Central memory CD8-positive, alpha-beta T cell (primary cell): Measurements from ENCODE around the gene BCDIN3D.
"Not testable (repeated sequence)": the region's sequence is repeated elsewhere in the genome, so short reads cannot be mapped to it uniquely, and the experiment has no call there.

Experiments used
- ATAC-seq: fragments of 150-1000 bp; cut with Tn5 transposase; replicated peaks from 2 replicates; pipeline ENCODE4 v1.10.0; 2022; ENCODE audit warnings: mild to moderate bottlenecking, moderate FRiP score, moderate number of reproducible peaks; ENCODE audit not compliant: poor library complexity, severe bottlenecking; ENCODE audit errors: extremely low read depth
- DNase-seq, 2 donors: peaks; one replicate each; pipeline ENCODE4 v3.0.0; 2021; ENCODE audit warnings: low spot score in 2 of 2
- H3K27ac Mint-ChIP-seq: one replicate; pipeline ENCODE4 v1.8.0; 2022; ENCODE audit warnings: low read depth, mild to moderate bottlenecking, moderate library complexity, mixed read lengths
- H3K27me3 Mint-ChIP-seq: one replicate; pipeline ENCODE4 v1.8.0; 2022; ENCODE audit warnings: mixed read lengths
- H3K36me3 Mint-ChIP-seq: one replicate; pipeline ENCODE4 v1.8.0; 2022; ENCODE audit warnings: mild to moderate bottlenecking, moderate library complexity, mixed read lengths; ENCODE audit not compliant: insufficient read depth
- H3K4me1 Mint-ChIP-seq: one replicate; pipeline ENCODE4 v1.8.0; 2022; ENCODE audit warnings: mixed read lengths
- H3K4me3 Mint-ChIP-seq: one replicate; pipeline ENCODE4 v1.8.0; 2022; ENCODE audit warnings: mild to moderate bottlenecking, moderate library complexity, mixed read lengths
- H3K9me3 Mint-ChIP-seq: one replicate; pipeline ENCODE4 v1.8.0; 2022; ENCODE audit warnings: mixed read lengths

The BCDIN3D gene

DNA sequence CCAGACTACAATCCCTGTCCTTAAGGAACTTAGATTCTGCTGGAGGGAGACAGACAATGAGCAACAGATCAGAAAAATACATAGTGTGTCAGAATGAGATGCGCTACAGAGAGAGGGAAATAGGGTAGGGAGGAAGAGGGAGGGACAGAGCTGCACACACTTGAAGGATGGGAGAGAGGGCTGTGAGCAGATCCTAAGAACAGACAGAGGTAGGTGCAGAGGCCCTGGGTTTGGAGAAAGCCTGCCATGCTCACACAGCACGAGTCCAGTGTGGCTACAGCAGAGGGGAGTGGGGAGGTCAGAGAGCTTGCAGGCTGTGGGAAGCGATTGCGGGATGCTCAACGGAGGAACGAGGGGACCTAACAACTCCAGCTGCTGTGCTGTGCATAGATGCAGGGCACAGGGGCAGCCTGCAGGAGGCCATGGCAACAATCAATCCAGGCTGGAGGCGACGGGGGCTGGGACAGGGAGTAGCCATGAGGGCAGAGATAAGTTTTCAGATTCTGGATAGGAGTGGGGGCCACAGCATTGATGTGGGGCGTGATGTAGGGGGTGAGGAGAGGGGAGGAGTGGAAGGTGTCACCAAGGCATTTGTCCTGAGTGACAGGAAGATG is 40.1 kb upstream of the BCDIN3D start:
- no peak overlapping the region for H3K4me3 Mint-ChIP-seq
- no peak for ATAC-seq
- H3K27me3 Mint-ChIP-seq, result peaks cover 42% of the 10 kb centered on the region
- H3K36me3 Mint-ChIP-seq, result peaks cover 1% of the 10 kb centered on the region
- peak overlapping the region; percentile 19 for H3K27ac Mint-ChIP-seq
- DNase-seq, result no peak
- H3K9me3 Mint-ChIP-seq, result peaks cover 19% of the 10 kb centered on the region
- H3K4me1 Mint-ChIP-seq, result no peaks in the 10 kb centered on the region

DNA sequence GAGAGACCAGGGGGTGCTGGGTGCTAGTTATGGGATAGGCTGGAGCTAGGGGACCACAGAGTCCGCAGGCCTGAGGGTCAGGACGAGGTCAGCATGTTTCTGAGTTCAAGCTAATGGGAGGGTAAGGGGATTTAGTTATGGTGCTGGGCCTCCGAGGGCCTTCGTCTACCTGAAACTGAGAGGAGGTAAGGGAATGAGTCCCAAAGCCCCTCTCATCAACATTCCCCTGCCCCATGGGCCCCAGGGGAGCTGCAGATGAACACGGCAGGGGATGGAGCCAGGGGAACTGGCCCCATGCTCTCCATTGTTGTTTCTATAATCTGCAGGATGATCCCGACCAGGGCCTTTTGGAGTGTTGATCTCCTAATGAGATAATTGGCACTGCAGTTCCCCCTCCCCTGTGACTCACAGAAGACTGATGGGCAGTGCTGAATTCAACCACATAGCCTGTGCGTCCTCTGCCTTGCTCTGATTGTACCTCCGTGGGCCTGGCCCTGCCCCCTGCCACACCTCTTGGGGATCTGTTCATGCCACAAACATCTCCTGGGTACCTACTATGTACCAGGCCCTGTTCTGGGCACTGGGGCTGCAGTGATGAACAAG is 39.4 kb upstream of the BCDIN3D start:
- Mint-ChIP-seq H3K27ac (peak overlapping the region; percentile 19), H3K4me3 (no peak overlapping the region), H3K36me3 (peaks cover 1% of the 10 kb centered on the region), H3K27me3 (peaks cover 41% of the 10 kb centered on the region), H3K9me3 (peaks cover 23% of the 10 kb centered on the region), H3K4me1 (no peaks in the 10 kb centered on the region)
- no peak for ATAC-seq
- no peak for DNase-seq

- peaks cover 23% of the 10 kb centered on the region for H3K9me3 Mint-ChIP-seq
- H3K4me3 Mint-ChIP-seq, result no peak overlapping the region
- no peak overlapping the region for H3K27ac Mint-ChIP-seq
- H3K36me3 Mint-ChIP-seq, result peaks cover 1% of the 10 kb centered on the region
- no peaks in the 10 kb centered on the region for H3K4me1 Mint-ChIP-seq
- ATAC-seq (no peak), DNase-seq (no peak)
- peaks cover 34% of the 10 kb centered on the region for H3K27me3 Mint-ChIP-seq
Measured at GRCh38 chr12:49881415-49882247, 38.7 kb upstream of the BCDIN3D start.

- Mint-ChIP-seq H3K36me3 (peaks cover 1% of the 10 kb centered on the region), H3K27me3 (peaks cover 26% of the 10 kb centered on the region), H3K4me1 (no peaks in the 10 kb centered on the region), H3K4me3 (no peak overlapping the region), H3K27ac (no peak overlapping the region), H3K9me3 (peaks cover 23% of the 10 kb centered on the region)
- ATAC-seq (no peak), DNase-seq (no peak)
Measured at GRCh38 chr12:49880756-49881414, 38.0 kb upstream of the BCDIN3D start.

DNA sequence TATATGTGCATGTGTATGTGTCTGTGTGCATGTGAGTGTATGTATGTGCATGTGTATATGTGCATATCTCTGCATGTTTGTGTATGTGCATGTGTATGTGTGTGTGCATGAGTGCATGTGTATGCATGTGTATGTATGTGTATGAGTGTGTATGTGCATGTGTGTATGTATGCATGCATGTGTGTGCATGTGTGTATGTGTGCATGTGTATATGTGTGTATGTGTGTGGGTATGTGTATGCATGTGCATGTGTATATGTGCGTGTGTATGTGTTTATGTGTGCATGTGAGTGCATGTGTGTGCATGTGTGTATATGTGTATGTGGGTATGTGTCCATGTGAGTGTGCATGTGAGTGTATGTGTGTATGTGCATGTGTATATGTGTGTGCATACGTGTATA is 36.2 kb upstream of the BCDIN3D start:
- not testable (repeated sequence) for ATAC-seq, H3K4me3 Mint-ChIP-seq, DNase-seq, H3K27ac Mint-ChIP-seq, H3K27me3 Mint-ChIP-seq, H3K4me1 Mint-ChIP-seq, H3K36me3 Mint-ChIP-seq
- peaks cover 23% of the 10 kb centered on the region for H3K9me3 Mint-ChIP-seq

DNA sequence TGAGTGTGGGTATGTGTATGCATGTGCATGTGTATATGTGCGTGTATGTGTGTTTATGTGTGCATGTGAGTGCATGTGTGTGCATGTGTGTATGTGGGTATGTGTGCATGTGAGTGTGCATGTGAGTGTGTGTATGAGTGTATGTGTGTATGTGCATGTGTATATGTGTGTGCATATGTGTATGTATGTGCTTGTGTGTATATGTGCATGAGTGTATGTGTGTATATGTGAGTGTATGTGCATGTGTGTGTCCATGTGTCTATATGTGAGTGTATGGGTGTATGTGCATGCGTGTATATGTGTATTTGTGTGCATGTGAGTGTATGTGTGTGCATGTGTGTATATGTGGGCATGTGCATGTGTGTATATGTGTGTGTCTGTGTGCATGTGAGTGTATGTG is 35.1 kb upstream of the BCDIN3D start:
- Mint-ChIP-seq H3K4me1 (no peaks in the 10 kb centered on the region), H3K9me3 (peaks cover 23% of the 10 kb centered on the region), H3K27ac (no peak overlapping the region), H3K36me3 (no peaks in the 10 kb centered on the region), H3K27me3 (no peaks in the 10 kb centered on the region), H3K4me3 (no peak overlapping the region)
- ATAC-seq (no peak), DNase-seq (no peak)

DNA sequence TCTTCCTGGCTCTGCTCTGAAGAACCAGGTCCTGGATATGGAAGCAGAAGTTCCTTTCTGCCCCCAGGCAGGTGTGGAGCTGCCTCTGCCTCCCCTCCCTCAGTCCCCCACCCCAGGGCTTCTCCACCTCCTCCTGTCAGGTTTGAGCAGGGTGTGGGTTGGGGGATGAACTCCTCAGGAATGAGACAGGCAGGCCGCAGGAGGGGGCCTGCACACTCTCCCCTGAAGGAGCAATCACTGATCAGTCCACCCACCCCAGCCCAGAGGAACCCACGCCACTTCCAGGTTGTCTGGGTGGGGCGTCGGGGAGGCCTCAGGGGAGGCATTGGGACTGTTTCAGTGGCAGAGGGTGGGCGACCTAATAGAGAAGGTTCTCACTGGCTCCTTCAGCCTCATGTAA is 34.2 kb upstream of the BCDIN3D start:
- H3K4me3 Mint-ChIP-seq, result no peak overlapping the region

GRCh38 chr12:49876070-49876469 is 33.2 kb upstream of the BCDIN3D start:
- Mint-ChIP-seq H3K4me3 (no peak overlapping the region), H3K9me3 (peaks cover 23% of the 10 kb centered on the region), H3K27ac (no peak overlapping the region), H3K4me1 (no peaks in the 10 kb centered on the region), H3K36me3 (no peaks in the 10 kb centered on the region), H3K27me3 (no peaks in the 10 kb centered on the region)
- no peak for ATAC-seq
- no peak for DNase-seq

More for the DNA sequence above, 34.2 kb upstream of the BCDIN3D start:
- H3K36me3 Mint-ChIP-seq, result no peaks in the 10 kb centered on the region
- no peaks in the 10 kb centered on the region for H3K4me1 Mint-ChIP-seq
- no peak for ATAC-seq
- no peak overlapping the region for H3K27ac Mint-ChIP-seq
- DNase-seq, result no peak
- H3K9me3 Mint-ChIP-seq, result peaks cover 23% of the 10 kb centered on the region
- no peaks in the 10 kb centered on the region for H3K27me3 Mint-ChIP-seq

GRCh38 chr12:49875115-49875720 is 32.3 kb upstream of the BCDIN3D start:
- no peaks in the 10 kb centered on the region for H3K27me3 Mint-ChIP-seq
- no peak overlapping the region for H3K4me3 Mint-ChIP-seq
- no peak for DNase-seq
- no peak for ATAC-seq
- H3K36me3 Mint-ChIP-seq, result no peaks in the 10 kb centered on the region
- peaks cover 23% of the 10 kb centered on the region for H3K9me3 Mint-ChIP-seq
- H3K4me1 Mint-ChIP-seq, result no peaks in the 10 kb centered on the region
- H3K27ac Mint-ChIP-seq, result no peak overlapping the region

- Mint-ChIP-seq H3K27me3 (no peaks in the 10 kb centered on the region), H3K4me3 (no peak overlapping the region), H3K27ac (no peak overlapping the region), H3K9me3 (peaks cover 15% of the 10 kb centered on the region), H3K4me1 (no peaks in the 10 kb centered on the region), H3K36me3 (no peaks in the 10 kb centered on the region)
- DNase-seq (no peak), ATAC-seq (no peak)
Measured at GRCh38 chr12:49874142-49874897, 31.4 kb upstream of the BCDIN3D start.

DNA sequence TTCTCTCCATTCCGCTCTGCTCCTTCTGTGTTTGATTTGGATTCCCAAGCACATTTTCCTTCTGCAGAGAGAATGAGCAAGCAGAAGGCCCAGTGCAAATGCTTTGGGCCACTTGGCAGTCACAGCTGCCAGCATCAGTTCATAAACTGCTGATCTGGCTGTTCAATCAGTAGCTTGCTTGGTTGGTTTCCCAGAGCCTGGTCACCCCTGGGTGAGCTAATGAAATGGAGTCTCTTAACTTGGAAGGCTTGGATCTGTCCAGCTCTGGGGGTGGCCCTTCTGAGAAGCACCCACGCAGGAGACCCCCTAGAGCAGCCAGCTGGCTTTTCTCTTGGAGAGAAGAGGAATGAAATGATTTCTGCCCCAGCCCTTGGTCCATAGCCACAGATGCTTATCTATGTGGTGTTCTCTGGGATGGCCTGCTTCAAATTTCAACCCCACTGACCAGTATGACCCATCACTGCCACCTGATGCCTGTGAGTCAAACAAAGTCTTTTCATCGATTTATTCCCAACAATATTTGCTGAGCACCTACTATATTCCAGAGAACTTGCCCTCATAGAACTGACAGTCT is 30.5 kb upstream of the BCDIN3D start:
- H3K27me3 Mint-ChIP-seq, result no peaks in the 10 kb centered on the region
- no peak for ATAC-seq
- DNase-seq, result no peak
- no peaks in the 10 kb centered on the region for H3K4me1 Mint-ChIP-seq
- no peaks in the 10 kb centered on the region for H3K36me3 Mint-ChIP-seq
- peaks cover 6% of the 10 kb centered on the region for H3K9me3 Mint-ChIP-seq
- no peak overlapping the region for H3K27ac Mint-ChIP-seq
- no peak overlapping the region for H3K4me3 Mint-ChIP-seq
